T-helper 17 cell (primary cell): ENCODE results near the gene SMURF2. TPM values are rescaled to one million over a fixed set of nuclear protein-coding genes. Genes with fewer than 3 reads are reported as not detected.
"Not testable (repeated sequence)": the region's sequence is repeated elsewhere in the genome, so short reads cannot be mapped to it uniquely, and the experiment has no call there.

ENCODE experiments used
- ATAC-seq: fragments of 150-1000 bp; cut with Tn5 transposase; 2 replicates; pipeline ENCODE4 v1.10.0; 2021; ENCODE audit warnings: mild to moderate bottlenecking, moderate library complexity
- DNase-seq, 3 donors: peaks; one replicate each; pipeline versions ENCODE4 v3.0.0 to v3.0.0-alpha.2; 2020 to 2021
- H3K9me3 ChIP-seq: one replicate; pipeline ENCODE4 v1.7.0; 2013; ENCODE audit warnings: low read length, mild to moderate bottlenecking; ENCODE audit not compliant: control insufficient read depth, poor library complexity, severe bottlenecking
- H3K27ac Mint-ChIP-seq: one replicate; pipeline ENCODE4 v1.8.0; 2022; ENCODE audit warnings: mild to moderate bottlenecking, moderate library complexity, mixed read lengths
- H3K27me3 Mint-ChIP-seq: one replicate; pipeline ENCODE4 v1.8.0; 2022; ENCODE audit warnings: mixed read lengths
- H3K36me3 Mint-ChIP-seq: one replicate; pipeline ENCODE4 v1.8.0; 2022; ENCODE audit warnings: low read depth, mixed read lengths
- H3K4me1 Mint-ChIP-seq: one replicate; pipeline ENCODE4 v1.8.0; 2022; ENCODE audit warnings: mild to moderate bottlenecking, mixed read lengths
- H3K4me3 Mint-ChIP-seq: one replicate; pipeline ENCODE4 v1.8.0; 2022; ENCODE audit warnings: mild to moderate bottlenecking, moderate library complexity, mixed read lengths
- total RNA-seq, 4 donors: library from RNA in 2 of 4; stranded (reverse) in 2 of 4; gene quantifications; one replicate each; pipeline ENCODE4 v1.2.3 and lab custom pipeline; 2022 to 2026

SMURF2 gene
- total RNA-seq, 2 donors from 2014 or later: 25.4 to 26.6 TPM

DNA sequence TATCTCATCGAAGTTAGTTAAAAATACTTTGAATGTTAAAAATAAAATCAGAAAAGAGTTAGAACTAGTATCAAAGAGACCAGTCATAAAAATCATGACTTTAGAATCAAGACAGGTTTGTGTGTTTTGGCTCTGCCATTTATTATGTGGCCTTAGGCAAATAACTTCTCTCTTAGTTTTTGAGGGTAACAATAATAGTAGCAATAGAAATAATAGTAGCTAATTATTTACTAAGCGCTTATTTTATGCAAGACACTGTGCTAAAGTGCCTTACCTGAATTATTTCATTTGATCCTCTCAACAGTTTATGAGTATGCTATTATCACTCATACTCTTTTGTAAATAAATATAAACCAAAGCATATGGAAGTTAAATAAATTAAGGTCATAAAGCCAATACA, 77.0 kb downstream of the SMURF2 start:
- no peak overlapping the region for H3K4me3 Mint-ChIP-seq
- H3K4me1 Mint-ChIP-seq: peaks cover 7% of the 10 kb centered on the region
- H3K36me3 Mint-ChIP-seq: peaks cover 4% of the 10 kb centered on the region
- H3K27me3 Mint-ChIP-seq: no peaks in the 10 kb centered on the region
- H3K9me3 ChIP-seq: no peaks in the 10 kb centered on the region
- DNase-seq (no peak), ATAC-seq (no peak)
- no peak overlapping the region for H3K27ac Mint-ChIP-seq

DNA sequence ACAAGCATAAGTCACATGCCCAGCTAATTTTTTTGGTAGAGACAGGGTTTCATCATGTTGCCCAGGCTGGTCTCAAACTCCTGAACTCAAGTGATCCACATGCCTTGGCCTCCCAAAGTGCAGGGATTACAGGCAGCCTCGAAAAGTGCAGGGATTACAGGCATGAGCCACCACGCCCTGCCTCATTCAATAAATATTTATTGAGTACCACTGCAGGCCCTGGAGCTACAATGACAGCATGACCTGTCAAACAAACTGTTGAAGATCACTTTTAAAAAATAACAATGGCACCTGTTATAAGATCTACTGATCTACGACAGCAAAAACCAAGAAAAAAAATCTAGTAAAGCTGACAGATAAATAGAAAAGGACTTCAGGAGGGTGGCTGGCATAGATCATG, 79.1 kb downstream of the SMURF2 start:
- no peaks in the 10 kb centered on the region for H3K9me3 ChIP-seq
- H3K27me3 Mint-ChIP-seq: no peaks in the 10 kb centered on the region
- H3K4me1 Mint-ChIP-seq: peaks cover 7% of the 10 kb centered on the region
- H3K27ac Mint-ChIP-seq: no peak overlapping the region
- H3K4me3 Mint-ChIP-seq: no peak overlapping the region
- H3K36me3 Mint-ChIP-seq: peaks cover 4% of the 10 kb centered on the region
- ATAC-seq (no peak), DNase-seq (no peak)

DNA sequence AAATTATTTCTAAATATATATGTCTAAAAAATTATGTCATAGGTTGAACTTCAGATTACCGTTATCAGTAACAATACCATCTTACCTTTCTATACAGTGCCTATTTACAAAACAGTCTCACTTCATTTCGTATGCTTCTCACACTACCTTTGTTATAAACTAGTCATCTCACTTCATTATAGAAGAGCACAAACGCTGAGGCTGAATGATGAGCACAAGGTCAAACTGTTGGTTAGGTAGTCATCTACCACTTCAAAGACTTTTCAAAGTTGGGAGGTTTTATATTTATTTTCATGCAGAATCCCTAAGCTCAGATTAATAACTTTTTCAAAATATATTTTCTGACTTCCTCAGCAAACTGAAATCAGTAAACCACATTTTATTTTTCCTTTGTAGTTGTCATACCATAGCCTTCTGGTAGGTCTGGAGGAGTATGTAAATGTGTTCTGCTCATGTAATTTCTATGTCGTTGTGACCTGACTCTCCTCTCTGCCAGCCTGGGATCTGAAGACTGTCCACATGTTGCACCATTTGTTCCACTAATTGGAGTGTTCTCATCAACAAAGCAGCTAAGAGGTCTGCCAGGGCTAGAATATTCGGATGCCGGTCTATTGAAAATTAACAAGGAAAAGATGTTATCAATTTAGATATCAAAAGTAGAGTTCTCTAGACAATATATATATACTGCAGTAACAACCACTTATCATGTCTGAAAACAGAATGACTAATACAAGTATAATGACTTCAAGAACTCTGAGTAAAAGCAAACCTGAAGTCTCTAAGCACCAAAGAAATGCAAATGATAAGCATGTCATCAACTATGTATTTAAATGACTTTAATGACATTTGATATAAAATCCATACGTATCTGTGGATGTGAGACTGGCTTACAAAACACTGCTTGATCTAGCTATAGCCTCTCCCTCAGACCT, 81.5 kb downstream of the SMURF2 start:
- Mint-ChIP-seq H3K4me3 (no peak overlapping the region), H3K36me3 (peaks cover 4% of the 10 kb centered on the region), H3K27me3 (no peaks in the 10 kb centered on the region), H3K27ac (peak overlapping the region; percentile 73), H3K4me1 (peaks cover 7% of the 10 kb centered on the region)
- DNase-seq (no peak), ATAC-seq (no peak)
- no peaks in the 10 kb centered on the region for H3K9me3 ChIP-seq

DNA sequence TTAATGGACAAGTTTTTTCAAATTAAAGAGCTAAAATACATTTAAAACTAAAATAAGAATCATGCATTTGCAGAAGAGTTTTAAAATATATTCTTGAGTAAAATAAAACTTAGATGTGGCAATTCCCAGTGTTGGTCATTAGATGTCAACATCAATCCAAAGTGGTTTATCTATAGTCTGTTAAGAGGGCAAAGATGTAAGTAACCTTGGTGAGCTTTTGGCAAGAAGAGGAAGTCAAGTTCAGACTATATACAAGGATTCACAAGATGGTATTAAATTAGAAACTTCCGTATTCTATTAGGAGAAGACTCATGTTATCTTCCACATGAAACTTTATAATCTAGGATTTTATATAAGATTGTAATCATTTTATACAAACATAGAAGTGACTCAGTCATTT, 82.2 kb downstream of the SMURF2 start:
- peaks cover 7% of the 10 kb centered on the region for H3K4me1 Mint-ChIP-seq
- ATAC-seq (no peak), DNase-seq (no peak)
- H3K36me3 Mint-ChIP-seq: peaks cover 4% of the 10 kb centered on the region
- H3K27me3 Mint-ChIP-seq: no peaks in the 10 kb centered on the region
- H3K27ac Mint-ChIP-seq: no peak overlapping the region
- no peaks in the 10 kb centered on the region for H3K9me3 ChIP-seq
- no peak overlapping the region for H3K4me3 Mint-ChIP-seq

DNA sequence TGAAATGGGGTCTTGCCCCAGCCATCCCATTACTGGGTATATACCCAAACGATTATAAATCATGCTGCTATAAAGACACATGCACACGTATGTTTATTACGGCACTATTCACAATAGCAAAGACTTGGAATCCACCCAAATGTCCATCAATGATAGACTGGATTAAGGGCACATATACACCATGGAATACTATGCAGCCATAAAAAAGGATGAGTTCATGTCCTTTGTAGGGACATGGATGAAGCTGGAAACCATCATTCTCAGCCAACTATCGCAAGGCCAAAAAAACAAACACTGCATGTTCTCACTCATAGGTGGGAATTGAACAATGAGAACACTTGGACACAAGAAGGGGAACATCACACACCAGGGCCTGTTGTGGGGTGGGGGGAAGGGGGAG, 85.1 kb downstream of the SMURF2 start:
- not testable (repeated sequence) for H3K27me3 Mint-ChIP-seq, H3K9me3 ChIP-seq, DNase-seq, H3K36me3 Mint-ChIP-seq, H3K27ac Mint-ChIP-seq, ATAC-seq, H3K4me3 Mint-ChIP-seq
- H3K4me1 Mint-ChIP-seq: peaks cover 13% of the 10 kb centered on the region

DNA sequence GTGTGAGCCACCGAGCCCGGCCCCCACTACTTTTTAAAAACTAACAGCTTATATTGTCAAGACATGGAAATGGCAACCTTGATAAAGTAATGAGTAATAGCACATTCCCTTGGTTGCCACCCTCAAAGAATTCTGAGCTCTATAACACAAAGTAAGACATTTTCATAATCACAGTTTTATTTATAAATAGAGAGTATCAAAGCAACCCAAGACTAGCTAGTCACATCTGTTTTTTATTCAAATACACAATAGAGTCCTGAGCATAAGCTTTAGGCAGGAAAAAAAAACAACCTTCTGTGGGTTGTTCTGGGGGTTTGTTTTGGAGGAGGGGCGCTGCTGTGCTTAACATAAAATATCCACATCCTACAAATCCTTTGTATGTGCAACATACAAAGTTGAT, 86.7 kb downstream of the SMURF2 start:
- Mint-ChIP-seq H3K27ac (peak overlapping the region; percentile 19), H3K4me1 (peaks cover 6% of the 10 kb centered on the region), H3K27me3 (no peaks in the 10 kb centered on the region), H3K4me3 (no peak overlapping the region), H3K36me3 (no peaks in the 10 kb centered on the region)
- no peaks in the 10 kb centered on the region for H3K9me3 ChIP-seq
- DNase-seq (no peak), ATAC-seq (no peak)

DNA sequence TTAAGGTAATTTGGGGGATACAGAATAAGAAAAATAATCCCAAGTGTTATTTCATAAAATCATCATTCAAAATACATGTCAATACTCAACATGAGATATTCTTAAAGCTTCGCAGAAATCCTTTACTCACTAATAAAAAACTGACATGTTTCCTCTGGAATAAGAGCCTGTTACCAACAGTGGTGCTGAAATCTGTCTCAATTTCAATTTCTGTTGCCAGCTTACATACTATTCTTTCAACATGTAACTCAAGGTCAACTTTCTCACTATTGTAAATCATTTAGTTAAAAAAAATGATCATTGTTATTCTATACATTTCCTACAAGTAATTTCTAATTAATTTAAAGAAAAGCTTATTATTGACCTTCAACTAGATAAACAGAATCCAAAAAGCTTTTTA, 87.5 kb downstream of the SMURF2 start:
- Mint-ChIP-seq H3K27me3 (no peaks in the 10 kb centered on the region), H3K4me1 (peaks cover 6% of the 10 kb centered on the region), H3K27ac (no peak overlapping the region), H3K4me3 (no peak overlapping the region), H3K36me3 (no peaks in the 10 kb centered on the region)
- ATAC-seq (no peak), DNase-seq (no peak)
- no peaks in the 10 kb centered on the region for H3K9me3 ChIP-seq

DNA sequence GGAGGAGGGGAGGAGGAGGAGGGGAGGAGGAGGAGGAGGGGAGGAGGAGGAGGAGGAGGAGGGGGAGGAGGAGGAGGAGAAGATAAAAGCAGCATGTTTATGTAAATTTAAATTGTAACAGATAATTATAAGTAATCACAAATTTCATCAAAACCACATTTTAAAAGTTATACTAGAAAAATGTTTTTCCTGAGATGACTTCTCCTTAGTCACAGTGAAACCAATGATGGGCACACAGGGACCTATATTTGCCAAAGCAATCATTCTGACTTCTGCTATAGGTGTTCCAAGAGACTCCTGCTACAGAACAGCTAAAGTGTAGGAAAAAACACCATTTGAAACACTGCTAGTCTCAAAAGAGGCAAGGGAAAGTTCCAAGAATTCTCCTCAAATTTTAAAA, 88.9 kb downstream of the SMURF2 start:
- Mint-ChIP-seq H3K4me3 (no peak overlapping the region), H3K27me3 (no peaks in the 10 kb centered on the region), H3K27ac (peak overlapping the region; percentile 90), H3K36me3 (no peaks in the 10 kb centered on the region), H3K4me1 (peaks cover 6% of the 10 kb centered on the region)
- ATAC-seq (no peak), DNase-seq (no peak)
- no peaks in the 10 kb centered on the region for H3K9me3 ChIP-seq

DNA sequence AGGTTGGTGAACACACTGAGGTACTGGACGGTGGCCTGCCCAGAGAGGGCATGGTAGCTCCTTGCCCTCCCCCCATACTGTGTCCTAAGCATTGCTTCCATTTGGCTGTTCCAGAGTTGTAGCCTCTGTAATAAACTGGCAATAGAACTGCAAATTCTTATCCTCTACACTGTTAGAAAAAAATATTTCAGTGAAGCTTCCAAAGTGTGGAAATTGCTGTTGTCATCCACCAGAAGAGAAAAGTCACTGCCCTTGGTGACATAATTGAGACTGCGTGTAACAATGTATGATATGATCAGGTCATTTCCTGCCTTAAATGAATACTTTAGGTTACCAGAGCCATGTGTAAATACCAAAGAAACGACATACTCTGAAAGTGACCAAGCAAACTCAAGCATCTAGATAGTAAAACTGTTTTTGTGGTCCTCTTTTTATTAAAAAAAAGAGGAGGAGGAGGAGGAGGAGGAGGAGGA, 89.4 kb downstream of the SMURF2 start:
- Mint-ChIP-seq H3K36me3 (no peaks in the 10 kb centered on the region), H3K4me1 (peaks cover 6% of the 10 kb centered on the region), H3K27me3 (no peaks in the 10 kb centered on the region), H3K27ac (peak overlapping the region; percentile 90), H3K4me3 (peak overlapping the region; percentile 36)
- H3K9me3 ChIP-seq: no peaks in the 10 kb centered on the region
- no peak for DNase-seq
- peak; percentile 62 for ATAC-seq

DNA sequence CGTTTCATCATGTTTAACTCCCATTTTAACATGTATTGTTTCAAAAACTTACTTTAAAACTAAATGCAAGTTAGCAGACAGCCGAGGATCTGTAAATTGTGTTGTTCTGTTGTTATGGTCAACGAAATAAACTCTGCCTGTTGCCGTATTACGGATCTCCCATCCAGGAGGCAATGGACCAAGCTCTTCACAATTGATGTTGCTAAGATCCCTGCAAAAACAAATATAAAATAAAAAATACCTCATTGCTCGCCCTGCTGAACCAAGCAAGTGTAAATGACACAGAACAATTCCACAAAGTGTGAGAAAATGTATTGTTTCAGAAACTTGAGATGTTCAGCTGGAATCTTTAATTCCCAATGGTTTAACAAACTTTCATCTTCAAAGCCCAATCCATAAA, 90.4 kb downstream of the SMURF2 start:
- H3K27ac Mint-ChIP-seq: peak overlapping the region; percentile 57
- no peaks in the 10 kb centered on the region for H3K36me3 Mint-ChIP-seq
- H3K4me1 Mint-ChIP-seq: peaks cover 8% of the 10 kb centered on the region
- DNase-seq (no peak), ATAC-seq (no peak)
- no peaks in the 10 kb centered on the region for H3K27me3 Mint-ChIP-seq
- H3K4me3 Mint-ChIP-seq: no peak overlapping the region
- no peaks in the 10 kb centered on the region for H3K9me3 ChIP-seq

DNA sequence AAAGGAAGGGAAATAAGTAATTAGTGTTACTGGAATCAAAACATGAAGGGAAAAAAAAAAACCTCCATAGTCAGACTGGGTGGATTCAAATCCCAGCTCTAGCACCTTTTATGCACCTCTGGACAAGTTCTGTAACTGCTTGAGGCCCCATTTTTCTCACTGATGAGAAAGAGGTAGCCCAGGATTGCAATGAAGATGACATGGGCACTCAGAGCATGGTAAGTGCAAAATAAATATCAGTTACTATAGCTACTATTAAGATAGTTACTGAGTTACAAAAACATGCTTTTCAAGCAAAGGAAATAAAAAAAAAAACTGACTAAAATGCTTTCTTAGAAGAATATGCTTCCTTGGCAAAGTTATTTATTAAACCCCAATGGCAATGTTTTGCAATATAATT, 96.5 kb downstream of the SMURF2 start:
- no peaks in the 10 kb centered on the region for H3K9me3 ChIP-seq
- H3K27ac Mint-ChIP-seq: no peak overlapping the region
- peaks cover 4% of the 10 kb centered on the region for H3K4me1 Mint-ChIP-seq
- no peaks in the 10 kb centered on the region for H3K27me3 Mint-ChIP-seq
- ATAC-seq (no peak), DNase-seq (no peak)
- no peak overlapping the region for H3K4me3 Mint-ChIP-seq
- H3K36me3 Mint-ChIP-seq: no peaks in the 10 kb centered on the region

DNA sequence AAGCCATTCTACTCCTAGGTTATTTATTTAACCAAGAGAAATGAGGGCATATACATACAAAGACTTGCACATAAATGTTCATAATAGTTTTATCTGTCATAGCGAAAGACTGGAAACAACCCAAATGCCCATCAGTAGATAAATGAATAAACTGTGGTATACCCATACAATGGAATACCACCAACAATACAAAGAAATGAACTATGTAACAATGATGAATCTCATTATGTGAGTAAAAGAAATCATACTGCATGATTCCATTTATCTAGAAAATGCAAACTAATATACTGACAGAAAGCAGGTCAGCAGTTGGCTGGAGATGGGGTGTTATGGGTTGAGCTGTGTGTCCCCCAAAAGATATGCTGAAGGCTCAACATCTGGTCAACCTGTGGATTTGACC, 98.0 kb downstream of the SMURF2 start:
- no peak overlapping the region for H3K4me3 Mint-ChIP-seq
- H3K36me3 Mint-ChIP-seq: no peaks in the 10 kb centered on the region
- no peaks in the 10 kb centered on the region for H3K9me3 ChIP-seq
- DNase-seq: no peak
- no peak for ATAC-seq
- H3K27ac Mint-ChIP-seq: no peak overlapping the region
- H3K4me1 Mint-ChIP-seq: peaks cover 4% of the 10 kb centered on the region
- H3K27me3 Mint-ChIP-seq: no peaks in the 10 kb centered on the region

DNA sequence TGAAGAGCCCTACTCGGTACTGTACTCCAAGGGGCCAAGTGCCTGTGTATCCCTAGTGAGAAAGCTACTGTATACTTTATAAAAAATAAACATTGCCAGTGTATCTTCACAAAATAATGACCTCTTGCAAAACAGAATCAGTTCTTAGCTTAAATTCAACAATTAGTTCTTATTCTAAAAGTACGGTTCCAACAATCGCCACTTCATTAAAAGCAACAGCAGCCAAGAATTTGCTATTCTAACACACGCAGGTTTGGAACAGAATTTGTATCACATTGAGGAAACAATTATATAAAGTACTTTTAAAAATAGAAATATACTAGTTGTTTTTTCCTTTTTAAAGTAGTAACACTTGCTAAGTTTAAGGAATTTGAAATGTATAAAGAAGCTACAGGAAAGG, 106.8 kb downstream of the SMURF2 start:
- H3K36me3 Mint-ChIP-seq: peaks cover 2% of the 10 kb centered on the region
- H3K4me3 Mint-ChIP-seq: no peak overlapping the region
- no peak for DNase-seq
- ATAC-seq: no peak
- H3K27me3 Mint-ChIP-seq: no peaks in the 10 kb centered on the region
- no peaks in the 10 kb centered on the region for H3K9me3 ChIP-seq
- peaks cover 5% of the 10 kb centered on the region for H3K4me1 Mint-ChIP-seq
- H3K27ac Mint-ChIP-seq: no peak overlapping the region
